ELF-1 (cell line): ENCODE results near the gene GRXCR2.
"Not testable (repeated sequence)": the region's sequence is repeated elsewhere in the genome, so short reads cannot be mapped to it uniquely, and the experiment has no call there.

ENCODE experiments used
- DNase-seq: peaks from one replicate; pipeline ENCODE4 v3.0.0-alpha.2; 2016; ENCODE audit warnings: low read depth, low spot score

GRXCR2 gene

GRCh38 chr5:145887217-145887616 is 14.4 kb upstream of the GRXCR2 start:
- DNase-seq: no peak

- no peak for DNase-seq
Observed at GRCh38 chr5:145874765-145875164, 2.0 kb upstream of the GRXCR2 start.

DNA sequence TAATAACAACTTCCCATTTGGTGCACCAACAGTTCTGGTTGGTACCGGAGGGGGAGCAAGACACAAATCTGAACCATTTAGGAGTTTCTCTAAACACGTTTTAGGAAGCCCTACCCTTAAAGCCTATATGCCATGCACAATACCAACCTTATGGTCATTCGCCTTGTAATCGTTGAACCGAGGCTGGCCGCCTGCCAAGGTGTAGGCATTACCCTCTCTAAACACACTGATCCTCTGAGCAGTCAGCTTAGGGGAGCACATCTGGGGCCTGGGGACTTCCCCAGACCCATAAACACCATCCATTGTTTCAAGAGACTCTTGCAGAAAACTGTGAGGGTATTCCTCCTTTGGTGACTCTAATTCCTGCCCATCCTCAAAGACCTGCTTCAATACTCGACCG is 328 bp downstream of the GRXCR2 start:
- DNase-seq: no peak

DNA sequence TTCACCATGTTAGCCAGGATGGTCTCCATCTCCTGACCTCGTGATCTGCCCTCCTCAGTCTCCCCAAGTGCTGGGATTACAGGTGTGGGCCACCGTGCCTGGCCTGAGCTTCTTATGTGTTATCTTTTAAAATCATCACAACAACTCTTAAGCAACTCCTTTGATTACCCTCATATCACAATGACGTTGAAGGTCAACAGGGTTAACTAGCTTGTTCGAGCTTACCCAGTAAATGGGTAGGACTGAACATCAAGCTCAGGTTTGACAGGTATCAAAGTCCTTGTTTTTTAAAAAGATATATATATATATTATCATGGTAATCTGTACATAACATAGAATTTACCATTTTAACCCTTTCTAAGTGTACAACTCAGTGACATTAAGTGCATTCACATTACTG is 3.1 kb downstream of the GRXCR2 start:
- no peak for DNase-seq

DNA sequence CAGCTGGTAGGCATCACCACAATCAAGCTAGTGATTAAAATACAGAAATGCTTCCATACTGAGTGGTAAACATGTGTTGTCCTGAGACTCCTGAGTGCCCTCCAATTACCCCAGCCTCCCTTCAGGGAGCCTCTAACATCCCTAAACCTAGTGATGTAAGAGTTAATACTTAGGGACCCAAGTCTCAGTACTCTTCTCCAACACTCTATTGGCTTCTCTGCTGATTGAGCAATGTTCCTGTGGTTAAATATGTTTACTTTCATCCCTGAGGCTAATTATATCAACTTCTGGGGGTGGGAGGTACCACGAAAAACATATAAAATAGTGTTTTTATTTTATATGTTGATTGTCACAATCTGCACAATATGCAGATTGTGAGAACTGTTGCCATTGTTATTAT is 5.0 kb downstream of the GRXCR2 start:
- no peak for DNase-seq

GRCh38 chr5:145864432-145864831 is 8.4 kb downstream of the GRXCR2 start:
- not testable (repeated sequence) for DNase-seq

DNA sequence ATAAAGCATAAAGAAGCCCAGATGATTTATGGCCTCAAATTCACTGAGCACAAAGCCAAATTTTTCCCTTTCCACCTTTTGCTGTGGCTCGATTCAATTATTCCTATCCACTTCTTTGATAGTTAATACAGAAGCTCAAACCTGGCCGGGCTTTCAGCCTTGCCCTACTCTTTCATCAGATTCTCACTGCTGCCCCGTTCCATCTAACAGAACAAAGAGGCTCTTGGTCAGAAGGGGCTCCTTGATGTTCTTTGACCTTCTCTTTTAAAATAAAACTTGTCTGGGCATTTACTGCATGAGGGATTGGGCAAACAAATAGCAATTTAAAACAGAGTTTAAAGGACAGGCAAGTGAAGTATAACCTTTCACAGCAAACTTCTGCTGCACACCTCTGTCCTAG is 9.8 kb downstream of the GRXCR2 start:
- DNase-seq: no peak

- no peak for DNase-seq
Observed at GRCh38 chr5:145859897-145860296, 12.9 kb downstream of the GRXCR2 start.

DNA sequence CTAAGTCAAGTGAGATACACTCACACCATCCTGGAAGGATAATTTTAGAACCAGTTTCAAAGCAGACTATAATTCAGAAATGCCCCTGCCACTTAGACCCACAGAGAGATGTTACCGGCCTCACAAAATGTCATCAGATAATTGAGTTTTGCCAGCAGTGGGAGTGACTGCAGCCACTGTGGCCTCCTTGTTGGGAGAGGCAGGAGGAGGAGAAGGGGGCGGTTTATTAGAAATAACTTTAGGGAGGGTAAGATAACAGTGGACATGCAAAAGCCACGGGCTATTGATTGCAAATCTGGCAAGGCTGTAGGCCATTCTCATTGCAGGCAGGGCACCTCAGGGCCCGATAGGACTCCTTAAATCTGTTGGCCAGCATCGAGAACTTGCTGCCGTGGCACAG is 13.4 kb downstream of the GRXCR2 start:
- DNase-seq: no peak

DNA sequence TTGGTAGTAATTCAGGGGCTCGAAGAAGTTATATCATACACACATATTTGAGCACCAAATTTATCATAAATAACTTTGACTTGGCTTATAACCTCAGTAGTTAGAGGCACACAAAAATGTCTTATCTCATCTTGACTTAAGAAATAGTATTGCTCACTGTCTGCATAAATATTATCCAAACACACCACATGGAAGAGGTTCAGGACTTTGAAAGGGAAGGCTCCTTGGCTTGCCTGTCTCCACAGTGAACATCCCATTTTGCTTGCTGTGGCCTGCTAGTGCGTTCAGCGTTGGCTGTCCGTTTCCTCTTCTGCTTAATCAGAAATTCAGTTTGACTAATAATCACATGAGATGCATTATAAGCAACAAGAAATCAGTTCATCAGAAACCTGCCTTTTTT is 13.9 kb downstream of the GRXCR2 start:
- DNase-seq: no peak

DNA sequence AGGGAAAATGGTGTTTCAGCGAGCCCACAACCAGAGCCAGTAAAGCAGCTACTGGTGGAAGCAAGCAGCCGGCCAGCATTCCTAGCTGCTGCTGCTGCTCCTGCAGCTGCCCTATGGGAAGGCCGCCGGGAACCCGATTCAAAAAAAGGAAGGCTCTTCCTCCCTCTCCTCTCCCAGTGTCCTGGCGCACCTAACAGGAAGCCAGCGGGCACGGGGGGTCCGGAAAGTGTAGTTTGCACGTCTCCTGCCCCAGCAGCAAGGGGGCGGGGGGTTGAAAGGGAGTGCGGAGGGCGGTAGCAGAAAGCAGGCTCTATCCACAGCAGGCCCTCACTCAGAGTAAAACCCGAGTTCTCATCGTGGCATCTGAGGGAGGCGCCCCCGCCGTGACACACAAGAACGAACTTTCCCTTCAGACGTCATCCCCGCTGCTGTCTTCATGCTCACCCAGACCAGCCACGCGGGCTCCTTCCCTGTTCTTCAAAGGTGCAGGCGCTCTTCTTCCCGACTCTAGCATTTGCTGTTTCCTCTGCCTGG is 16.5 kb downstream of the GRXCR2 start:
- peak; percentile 86 for DNase-seq

DNA sequence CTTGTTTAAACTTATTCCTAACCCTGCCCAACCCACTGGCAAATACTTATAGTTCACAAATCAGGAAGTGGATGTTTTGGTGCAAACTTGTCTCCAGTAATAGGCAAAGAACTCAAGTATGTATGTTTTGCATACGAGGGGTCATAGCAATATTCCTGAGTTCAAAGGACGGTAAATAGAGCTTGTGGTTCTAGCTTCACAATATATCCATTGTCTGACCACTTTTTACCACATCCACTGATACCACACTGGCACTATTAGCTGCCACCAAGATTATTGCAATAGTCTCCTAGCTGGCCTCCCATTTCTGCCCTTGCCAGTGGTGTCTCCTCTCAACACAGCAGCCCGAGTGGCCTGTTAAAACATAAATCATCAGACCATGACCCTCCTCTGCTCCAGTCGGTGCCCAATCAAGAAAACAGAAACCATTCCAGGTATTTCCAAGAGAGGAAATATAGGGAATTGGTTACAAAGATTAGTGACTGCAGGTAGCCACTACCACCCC is 17.0 kb downstream of the GRXCR2 start:
- no peak for DNase-seq

- peak; percentile 70 for DNase-seq
Observed at GRCh38 chr5:145854651-145855258, 18.1 kb downstream of the GRXCR2 start.

DNA sequence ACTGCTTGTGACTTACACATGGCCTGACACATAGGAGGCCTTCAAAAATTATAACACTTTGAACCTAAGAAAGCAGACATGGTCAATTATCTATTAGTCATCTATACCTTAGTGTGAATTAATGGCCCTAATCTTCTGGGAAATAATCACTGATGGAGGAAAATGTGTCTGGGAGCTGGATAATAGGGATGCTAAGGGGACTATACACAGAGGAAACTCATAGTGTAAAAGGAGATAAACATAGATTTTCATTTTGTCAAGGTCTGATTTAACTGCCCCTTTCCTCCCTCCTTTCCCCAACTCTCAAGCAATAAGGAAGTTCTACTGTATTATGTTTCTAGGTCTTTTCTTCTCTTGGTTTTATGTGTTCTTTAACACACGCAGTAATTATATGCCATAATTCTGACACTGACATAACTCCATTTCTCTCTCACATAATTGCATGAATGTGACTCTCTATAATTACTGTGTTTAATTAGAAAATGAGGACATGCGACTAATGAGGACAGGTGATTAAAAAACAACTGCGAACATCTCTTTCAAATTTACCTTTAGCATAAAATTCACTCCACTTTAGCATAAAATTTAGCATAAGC is 18.9 kb downstream of the GRXCR2 start:
- no peak for DNase-seq

DNA sequence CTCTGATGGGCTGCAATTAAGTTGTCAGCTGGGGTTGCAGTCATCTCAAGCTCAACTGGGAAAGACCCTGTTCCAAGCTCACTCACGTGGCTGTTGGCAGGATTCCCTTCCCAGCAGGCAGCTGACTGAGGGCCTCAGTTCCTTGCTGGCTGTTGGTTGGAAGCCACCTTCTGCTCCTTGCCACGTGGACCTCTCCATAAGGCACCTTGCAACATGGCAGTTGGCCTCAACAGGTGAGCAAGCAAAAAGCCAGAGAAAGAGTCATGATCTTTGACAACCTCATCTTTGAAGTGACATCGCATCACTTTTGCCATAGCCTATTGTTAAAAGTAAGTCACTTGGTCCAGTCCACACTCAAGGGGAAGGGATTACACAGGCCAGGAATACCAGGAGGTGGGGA is 19.8 kb downstream of the GRXCR2 start:
- no peak for DNase-seq

GRCh38 chr5:145848854-145849253 is 24.0 kb downstream of the GRXCR2 start:
- no peak for DNase-seq

DNA sequence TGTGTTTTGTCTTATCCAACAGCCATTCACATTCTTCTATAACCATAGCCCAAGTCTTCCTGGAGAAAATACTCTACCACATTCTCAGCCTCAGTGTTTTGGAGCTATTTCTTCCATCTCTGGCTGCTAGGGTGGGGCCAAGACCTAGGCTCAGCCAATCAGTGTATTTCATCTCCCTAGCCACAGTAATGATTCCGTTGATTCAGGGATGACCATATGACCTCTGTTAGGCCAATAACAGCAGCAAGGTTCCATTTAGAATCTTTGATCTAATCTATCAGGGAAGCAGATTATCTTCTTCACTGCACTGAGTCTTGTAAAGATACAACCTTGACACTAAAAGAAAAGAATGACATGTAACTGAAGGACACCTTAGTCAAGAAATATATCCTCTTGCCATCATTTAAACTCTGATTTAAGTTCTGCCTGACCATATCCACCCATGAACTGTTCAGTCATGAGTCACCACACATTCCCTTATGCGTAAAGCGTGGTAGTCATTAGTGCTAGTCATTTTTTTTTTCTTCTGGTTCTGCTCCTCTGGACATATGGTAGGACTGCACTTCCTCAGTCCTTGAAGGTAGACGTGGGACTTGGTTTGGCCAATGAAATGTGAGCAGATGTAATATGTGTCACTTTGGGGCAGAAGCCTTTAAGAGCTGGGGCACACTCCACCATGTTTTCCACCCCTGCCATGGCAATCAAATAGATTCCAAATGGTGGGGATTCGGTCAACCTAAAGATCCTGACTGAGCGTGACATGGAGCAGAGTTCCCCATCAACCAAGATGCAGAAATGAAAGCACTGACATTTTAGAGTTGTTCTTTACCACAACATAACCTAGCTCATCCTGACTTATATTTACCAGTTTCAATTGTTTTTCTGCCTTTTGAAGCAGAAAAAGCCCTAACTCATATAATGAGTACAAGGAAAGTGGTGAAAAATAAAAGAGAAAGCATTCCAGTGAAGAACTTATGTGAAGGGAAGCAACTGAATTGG is 25.0 kb downstream of the GRXCR2 start:
- DNase-seq: no peak

DNA sequence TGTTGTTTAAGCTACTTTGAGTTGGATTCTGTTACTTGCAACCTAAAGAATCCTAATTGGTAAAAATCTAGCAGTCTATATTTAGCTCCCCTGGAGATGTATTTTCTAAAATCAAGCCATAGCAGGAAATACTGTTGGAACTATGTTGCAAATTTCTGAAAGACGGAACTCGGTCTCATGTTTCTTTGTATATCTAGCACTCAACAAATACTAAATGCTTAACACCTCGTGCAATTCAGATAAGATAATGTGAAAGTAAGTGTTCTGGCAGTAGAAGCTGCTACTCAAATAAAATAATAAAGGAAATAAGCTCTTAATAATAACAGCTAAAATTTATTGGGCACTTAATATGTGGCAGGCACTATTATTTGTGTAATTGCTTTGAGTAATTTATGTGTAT is 26.7 kb downstream of the GRXCR2 start:
- no peak for DNase-seq

DNA sequence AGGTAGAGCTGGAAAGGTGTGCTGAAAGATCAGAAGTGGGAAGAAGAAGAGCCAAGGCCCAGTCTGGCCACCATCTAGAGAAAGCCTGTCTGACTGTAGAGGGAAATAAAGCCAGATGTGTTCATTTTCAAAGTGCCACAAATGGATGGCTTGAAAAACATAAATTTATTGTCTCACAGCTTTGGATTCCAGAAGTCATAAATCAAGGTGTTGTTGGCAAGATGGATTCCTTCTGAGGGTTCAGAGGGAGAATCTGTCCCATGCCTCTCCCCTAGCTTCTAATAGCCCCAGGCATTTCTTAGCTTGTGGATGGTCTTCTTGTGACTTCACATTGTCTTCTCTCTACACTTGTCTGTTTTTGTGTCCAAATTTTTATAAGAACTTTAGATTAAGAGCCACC is 31.5 kb downstream of the GRXCR2 start:
- DNase-seq: no peak

DNA sequence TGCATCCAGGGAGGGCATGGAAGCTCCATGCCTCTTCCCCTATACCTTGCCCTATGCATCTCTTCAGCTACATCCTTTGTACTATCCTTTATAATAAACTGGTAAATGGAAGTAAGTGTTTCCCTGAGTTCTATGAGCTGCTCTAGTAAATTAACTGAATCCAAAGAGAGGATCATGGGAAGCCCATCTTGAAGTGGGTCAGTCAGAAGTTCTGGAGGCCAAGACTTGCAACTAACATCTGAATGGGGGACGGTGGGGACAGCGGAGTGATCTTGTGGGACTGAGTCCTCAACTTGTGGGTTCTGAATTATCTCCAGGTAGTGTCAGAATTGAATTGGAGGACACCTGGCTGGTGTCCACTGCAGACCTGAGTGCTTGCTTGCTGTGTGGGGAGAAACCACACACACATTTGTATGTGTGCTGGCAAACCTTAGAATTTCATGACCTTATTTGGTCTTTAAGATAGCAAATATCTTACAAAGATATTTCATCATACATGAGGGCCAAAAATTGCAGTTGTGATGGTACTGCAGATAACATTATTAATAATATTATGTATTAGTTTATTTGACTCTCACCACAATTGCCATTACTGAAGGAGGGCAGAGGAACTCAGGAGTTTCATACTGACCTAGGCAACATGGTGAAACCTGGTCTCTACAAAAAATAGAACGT is 32.2 kb downstream of the GRXCR2 start:
- no peak for DNase-seq

DNA sequence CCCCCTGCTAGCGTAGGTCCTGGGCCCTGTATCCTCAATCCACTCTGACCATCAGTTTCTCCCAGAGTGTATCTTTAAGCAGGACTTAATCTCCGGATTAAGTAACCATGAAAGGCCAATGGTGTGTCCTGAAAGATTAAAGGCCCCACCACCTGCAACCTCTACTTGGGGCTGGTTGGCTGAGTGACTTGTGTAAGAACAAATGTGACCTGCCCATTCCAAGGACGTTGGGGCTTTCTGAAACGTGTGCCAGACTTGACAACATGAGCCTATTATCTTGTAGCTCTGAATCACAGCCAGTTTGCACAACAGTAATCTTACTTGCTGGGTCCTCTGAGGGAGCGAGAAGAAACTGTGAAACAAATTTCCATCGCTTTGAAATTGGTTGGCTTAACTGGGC is 34.5 kb downstream of the GRXCR2 start:
- DNase-seq: no peak

- DNase-seq: not testable (repeated sequence)
Observed at GRCh38 chr5:145836241-145836640, 36.6 kb downstream of the GRXCR2 start.
